Esophagus muscularis mucosa (tissue), 4 donors: ENCODE results near the gene SLC6A9.

Experiments
- CTCF ChIP-seq, 3 experiments: fragments of 200-600 bp in 2 of 3; fragments of 450-650 bp in 1 of 3; sonication (generic) in 2 of 3; IDR thresholded peaks; one replicate each; pipeline ENCODE4 v1.5.1; 2017 to 2019; ENCODE audit warnings: antibody characterized with exemption in 3 of 3, mild to moderate bottlenecking in 2 of 3, moderate library complexity in 1 of 3
- EP300 ChIP-seq: sonication (generic); formaldehyde crosslinking; IDR thresholded peaks from one replicate; pipeline ENCODE4 v1.6.1; 2017; ENCODE audit warnings: antibody characterized with exemption
- POLR2A ChIP-seq: fragments of 450-650 bp; IDR thresholded peaks from one replicate; pipeline ENCODE4 v1.6.1; 2017; ENCODE audit warnings: antibody characterized with exemption, moderate library complexity, mild to moderate bottlenecking, low read depth

GRCh38 chr1:43991200-43991475 lies 40.1 kb downstream of the SLC6A9 start:
- no peak for TF ChIP-seq CTCF (IDR thresholded peaks at IDR 0.05)
- no peak for TF ChIP-seq EP300
- no peak for TF ChIP-seq POLR2A
